Gastrocnemius medialis (tissue), 4 donors: ENCODE data around the gene DPYSL5. TPM values are rescaled to one million over a fixed set of nuclear protein-coding genes. Genes with fewer than 3 reads are reported as not detected.

ENCODE experiments used
- ATAC-seq, 2 donors: fragments of 150-250 bp; one replicate each; pipeline ENCODE4 v1.9.1; 2016
- DNase-seq, 2 donors: peaks; one replicate each; pipeline ENCODE4 v3.0.0-alpha.2; 2019
- H3K27ac ChIP-seq, 4 donors: fragments of 200-600 bp; sonication (generic); 1 replicate in 1 of 4; 2 replicates in 3 of 4; pipeline ENCODE4 v1.5.1; 2016 to 2018; ENCODE audit warnings: mild to moderate bottlenecking in 2 of 4, moderate library complexity in 1 of 4
- H3K27me3 ChIP-seq, 3 donors: fragments of 200-600 bp; sonication (generic) in 2 of 3; 1 replicate in 1 of 3; 2 replicates in 2 of 3; pipeline versions ENCODE4 v1.5.1 to v1.6.0; 2016 to 2019; ENCODE audit warnings: mild to moderate bottlenecking in 1 of 3, moderate library complexity in 1 of 3
- H3K36me3 ChIP-seq, 2 donors: fragments of 200-600 bp; sonication (generic) in 1 of 2; one replicate each; pipeline ENCODE4 v1.5.1; 2017 to 2018
- H3K4me1 ChIP-seq, 2 donors: fragments of 200-600 bp; sonication (generic) in 1 of 2; one replicate each; pipeline ENCODE4 v1.5.1; 2016 to 2017; ENCODE audit warnings: mild to moderate bottlenecking in 2 of 2
- H3K4me3 ChIP-seq, 4 donors: fragments of 200-600 bp; sonication (generic) in 3 of 4; 1 replicate in 1 of 4; 2 replicates in 3 of 4; pipeline ENCODE4 v1.5.1; 2016 to 2019; ENCODE audit warnings: mild to moderate bottlenecking in 2 of 4
- H3K9me3 ChIP-seq, 3 donors: fragments of 200-600 bp; sonication (generic) in 2 of 3; 1 replicate in 1 of 3; 2 replicates in 2 of 3; pipeline ENCODE4 v1.5.1; 2016 to 2019
- POLR2A ChIP-seq, 2 donors: fragments of 450-650 bp; IDR thresholded peaks; one replicate each; pipeline ENCODE4 v1.6.1; 2017; ENCODE audit warnings: antibody characterized with exemption in 2 of 2, mild to moderate bottlenecking in 2 of 2, moderate library complexity in 2 of 2
- in situ Hi-C, 4 donors: fragments of 200-750 bp; cut with MboI; loops; one replicate each; pipeline versions ENCODE4 v1.15.0 to v1.8.0; 2017; ENCODE audit warnings: low sequenced_read_pairs in 4 of 4
- intact Hi-C: fragments of 100-400 bp; cut with DNase I; formaldehyde crosslinking; loops from one replicate; pipeline ENCODE4 v1.15.1; 2023; ENCODE audit warnings: low total_unique reads
- total RNA-seq, 4 donors: library from RNA; depleted of rRNA; stranded (reverse); fragments of >200 nt; gene quantifications; one replicate each; pipeline versions ENCODE4 v1.1.0 to v1.2.3, GENCODE V29; 2016
- TF ChIP-seq, protein P1 (sequence below), 5 experiments: fragments of 450-650 bp in 3 of 5; fragments of 200-600 bp in 2 of 5; sonication (generic) in 2 of 5; IDR thresholded peaks in 4 of 5; conservative IDR thresholded peaks in 1 of 5; 1 replicate in 4 of 5; 2 replicates in 1 of 5; pipeline ENCODE4 v1.5.1; 2016 to 2019; ENCODE audit warnings: antibody characterized with exemption in 5 of 5, mild to moderate bottlenecking in 3 of 5, moderate library complexity in 3 of 5

DPYSL5 gene
- total RNA-seq, 4 donors from 2014 or later = not detected

DNA sequence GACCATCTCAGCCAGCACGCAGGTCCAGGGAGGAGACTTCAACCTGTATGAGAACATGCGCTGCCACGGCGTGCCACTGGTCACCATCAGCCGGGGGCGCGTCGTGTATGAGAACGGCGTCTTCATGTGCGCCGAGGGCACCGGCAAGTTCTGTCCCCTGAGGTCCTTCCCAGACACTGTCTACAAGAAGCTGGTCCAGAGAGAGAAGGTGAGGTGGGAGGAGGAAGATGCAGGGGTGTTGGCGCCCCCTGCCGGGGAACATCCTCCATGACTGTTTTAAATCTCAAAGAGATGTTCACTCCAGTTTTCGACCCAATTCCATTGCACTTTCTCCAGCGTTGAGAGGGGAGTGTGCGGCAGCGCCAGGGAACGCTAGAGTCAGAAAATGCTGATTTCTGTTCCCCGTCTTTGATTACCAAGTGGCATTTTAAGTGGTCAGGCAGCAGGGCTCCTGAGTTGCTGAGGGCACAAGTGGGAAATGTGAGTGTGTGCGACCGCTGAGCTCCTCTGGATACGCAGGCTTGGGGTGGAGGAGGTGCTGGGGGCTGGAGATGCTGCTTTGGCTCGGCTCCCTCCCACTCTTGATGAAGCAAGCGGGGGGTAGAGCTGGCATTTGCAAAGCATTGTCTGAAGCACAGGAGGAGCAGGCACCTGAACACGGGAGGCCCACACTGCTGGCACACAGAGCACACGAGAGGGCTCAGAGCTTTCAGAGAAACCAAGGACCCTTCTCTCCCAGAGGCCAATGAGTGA is 94.8 kb downstream of the DPYSL5 start:
- ATAC-seq (peak; percentile 41 to 68), DNase-seq (peak; percentile 20 to 47)
- intact Hi-C loops (loop anchor here (1.0 kb wide), 1 partner anchor 96 kb away; no protein-coding TSS in a partner anchor), in situ Hi-C loops (loop anchor here in 3 of 4 donors (5.0 to 25.0 kb wide), 2 partner anchors 100 to 105 kb away; partner anchors contain the start of gene DPYSL5 (in 1 of the 3))
- Histone ChIP-seq H3K4me3 (no peak overlapping the region), H3K27ac (no peak overlapping the region), H3K4me1 (peaks cover 6 to 8% of the 10 kb centered on the region in 2 donors), H3K36me3 (no peaks in the 10 kb centered on the region), H3K9me3 (no peaks in the 10 kb centered on the region), H3K27me3 (peaks cover 0 to 4% (median 0%) of the 10 kb centered on the region in 3 donors)
- TF ChIP-seq, protein P1, sequence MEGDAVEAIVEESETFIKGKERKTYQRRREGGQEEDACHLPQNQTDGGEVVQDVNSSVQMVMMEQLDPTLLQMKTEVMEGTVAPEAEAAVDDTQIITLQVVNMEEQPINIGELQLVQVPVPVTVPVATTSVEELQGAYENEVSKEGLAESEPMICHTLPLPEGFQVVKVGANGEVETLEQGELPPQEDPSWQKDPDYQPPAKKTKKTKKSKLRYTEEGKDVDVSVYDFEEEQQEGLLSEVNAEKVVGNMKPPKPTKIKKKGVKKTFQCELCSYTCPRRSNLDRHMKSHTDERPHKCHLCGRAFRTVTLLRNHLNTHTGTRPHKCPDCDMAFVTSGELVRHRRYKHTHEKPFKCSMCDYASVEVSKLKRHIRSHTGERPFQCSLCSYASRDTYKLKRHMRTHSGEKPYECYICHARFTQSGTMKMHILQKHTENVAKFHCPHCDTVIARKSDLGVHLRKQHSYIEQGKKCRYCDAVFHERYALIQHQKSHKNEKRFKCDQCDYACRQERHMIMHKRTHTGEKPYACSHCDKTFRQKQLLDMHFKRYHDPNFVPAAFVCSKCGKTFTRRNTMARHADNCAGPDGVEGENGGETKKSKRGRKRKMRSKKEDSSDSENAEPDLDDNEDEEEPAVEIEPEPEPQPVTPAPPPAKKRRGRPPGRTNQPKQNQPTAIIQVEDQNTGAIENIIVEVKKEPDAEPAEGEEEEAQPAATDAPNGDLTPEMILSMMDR (IDR thresholded peaks at IDR 0.05 in 4 of 5, conservative IDR thresholded peaks at IDR 0.05 in 1 of 5) = peak; percentile 47 to 86 (median 78)
- TF ChIP-seq POLR2A (IDR thresholded peaks at IDR 0.05) = no peak

DNA sequence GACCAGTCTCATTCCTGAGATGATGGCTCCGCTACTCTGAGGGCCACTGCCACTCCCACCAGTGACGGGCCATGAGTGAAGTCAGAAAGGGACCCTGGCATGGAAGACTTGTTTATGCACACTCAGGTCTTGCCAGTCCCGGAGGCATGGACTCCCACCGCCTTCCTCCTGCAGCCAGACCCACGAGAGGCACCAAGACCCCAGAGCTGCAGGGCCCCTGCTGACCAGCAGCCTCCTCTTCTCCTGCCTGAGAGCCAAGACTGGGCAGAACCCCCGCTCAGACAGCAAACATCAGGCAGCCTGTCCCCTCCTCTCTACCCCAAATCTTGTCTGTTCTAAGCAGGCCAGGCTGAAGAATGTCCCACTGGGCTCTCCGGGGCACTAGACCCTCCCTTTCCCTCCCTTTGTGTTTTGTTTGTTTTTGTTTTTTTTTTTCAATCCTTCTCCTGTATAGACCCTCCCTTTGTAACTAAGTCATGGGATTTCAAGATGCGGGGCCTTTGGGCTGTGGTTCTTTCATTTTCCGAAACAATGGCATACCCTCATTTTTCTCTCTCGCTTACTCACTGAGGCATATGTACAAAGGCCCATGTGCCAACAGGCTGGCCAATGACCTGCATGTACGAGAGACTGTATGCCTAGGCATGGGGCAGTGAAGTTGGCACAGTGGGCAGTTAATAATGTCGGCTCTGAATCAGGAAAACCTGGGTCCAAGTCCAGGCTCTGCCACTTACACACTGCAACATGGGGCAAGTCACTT is 98.2 kb downstream of the DPYSL5 start:
- H3K4me1 ChIP-seq = peaks cover 6 to 8% of the 10 kb centered on the region in 2 donors
- TF ChIP-seq, protein P1 (IDR thresholded peaks at IDR 0.05 in 4 of 5, conservative IDR thresholded peaks at IDR 0.05 in 1 of 5) = no peak
- TF ChIP-seq POLR2A (IDR thresholded peaks at IDR 0.05) = no peak
- H3K4me3 ChIP-seq = no peak overlapping the region
- no peaks in the 10 kb centered on the region for H3K36me3 ChIP-seq
- intact Hi-C loops = no loop called here
- H3K9me3 ChIP-seq = no peaks in the 10 kb centered on the region
- ATAC-seq (no peak), DNase-seq (no peak)
- in situ Hi-C loops = loop anchor here in 1 of 4 donors (25.0 kb wide), 1 partner anchor 109 kb away; the partner anchor contains the start of gene DPYSL5
- peaks cover 0 to 4% (median 0%) of the 10 kb centered on the region in 3 donors for H3K27me3 ChIP-seq
- H3K27ac ChIP-seq = no peak overlapping the region

DNA sequence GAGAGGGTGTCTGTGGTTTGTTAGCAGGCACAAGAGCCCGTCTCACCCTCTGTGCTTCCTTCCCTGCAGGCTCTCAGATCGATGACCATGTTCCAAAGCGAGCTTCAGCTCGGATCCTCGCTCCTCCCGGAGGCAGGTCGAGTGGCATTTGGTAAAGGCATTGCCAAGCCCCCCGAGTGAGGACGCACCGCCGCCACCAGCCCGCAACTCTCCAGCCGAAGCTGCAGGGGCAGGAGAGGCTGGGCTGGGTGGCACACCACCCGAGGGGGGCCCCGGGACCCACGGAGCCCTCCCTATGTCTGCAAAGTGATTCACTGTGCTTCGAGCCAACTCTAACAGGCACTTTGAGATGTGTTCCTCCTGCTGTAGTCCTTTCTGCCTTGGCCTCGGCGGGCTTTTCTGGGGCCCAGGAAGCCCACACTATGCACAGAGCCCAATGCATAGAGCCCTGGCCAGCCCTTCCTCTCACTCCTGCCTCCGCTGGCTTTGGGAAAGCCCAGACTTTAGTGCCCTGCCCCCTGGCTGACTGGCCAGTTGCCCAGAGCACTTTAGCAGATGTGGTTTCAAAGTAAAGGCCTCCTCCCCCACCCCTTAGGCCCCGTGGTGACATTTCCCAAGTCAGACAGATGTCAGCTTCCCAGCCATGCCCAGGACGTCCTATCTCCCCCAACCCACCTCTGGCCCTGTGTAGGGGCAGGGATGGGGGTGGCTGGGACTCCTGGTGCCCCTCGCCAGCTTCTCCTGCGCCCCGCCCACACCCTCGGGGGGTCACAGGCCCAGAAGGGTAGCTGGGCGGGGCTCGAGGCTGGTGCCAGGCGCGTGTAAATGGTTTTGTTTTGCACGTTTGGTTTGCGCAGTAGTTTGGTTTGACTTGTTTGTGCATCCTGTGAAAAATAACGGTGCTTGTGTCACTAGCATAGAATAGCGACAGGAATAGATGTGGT is 99.2 kb downstream of the DPYSL5 start:
- TF ChIP-seq POLR2A (IDR thresholded peaks at IDR 0.05) = no peak
- TF ChIP-seq, protein P1 (IDR thresholded peaks at IDR 0.05 in 4 of 5, conservative IDR thresholded peaks at IDR 0.05 in 1 of 5) = no peak
- Histone ChIP-seq H3K4me1 (peaks cover 6 to 8% of the 10 kb centered on the region in 2 donors), H3K9me3 (no peaks in the 10 kb centered on the region), H3K36me3 (no peaks in the 10 kb centered on the region), H3K27ac (no peak overlapping the region), H3K27me3 (peaks cover 0 to 4% (median 0%) of the 10 kb centered on the region in 3 donors), H3K4me3 (peak overlapping the region in 1 of 4 donors; percentile 30)
- intact Hi-C loops = no loop called here
- ATAC-seq (no peak), DNase-seq (peak in 1 of 2 donors; percentile 38)
- in situ Hi-C loops = loop anchor here in 1 of 4 donors (25.0 kb wide), 1 partner anchor 110 kb away; the partner anchor contains the start of gene DPYSL5

DNA sequence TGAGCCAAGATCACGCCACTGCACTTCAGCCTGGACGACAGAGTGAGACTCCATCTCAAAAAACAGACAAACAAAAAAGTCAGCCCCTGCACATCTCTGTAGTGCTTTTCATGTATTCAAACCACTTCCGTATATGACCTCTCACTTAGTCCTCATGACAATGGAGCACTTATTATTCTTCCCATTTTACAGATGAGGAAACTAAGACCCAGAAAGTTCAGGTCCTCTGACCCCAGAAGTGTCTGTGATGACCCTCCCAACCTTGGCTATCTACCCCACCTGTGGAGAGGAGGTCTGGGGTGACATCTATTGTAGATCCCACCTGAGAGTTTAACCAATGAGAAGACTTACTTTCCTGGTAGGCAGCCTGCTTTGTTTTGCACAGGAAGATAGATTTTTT is 100.9 kb downstream of the DPYSL5 start:
- Histone ChIP-seq H3K27me3 (peaks cover 0 to under 1% (median 0%) of the 10 kb centered on the region in 3 donors), H3K9me3 (no peaks in the 10 kb centered on the region), H3K4me3 (no peak overlapping the region), H3K36me3 (no peaks in the 10 kb centered on the region), H3K4me1 (peaks cover 6 to 8% of the 10 kb centered on the region in 2 donors), H3K27ac (no peak overlapping the region)
- in situ Hi-C loops = loop anchor here in 1 of 4 donors (25.0 kb wide), 1 partner anchor 111 kb away; the partner anchor contains the start of gene DPYSL5
- intact Hi-C loops = no loop called here
- ATAC-seq (no peak), DNase-seq (no peak)
- TF ChIP-seq, protein P1 (IDR thresholded peaks at IDR 0.05 in 4 of 5, conservative IDR thresholded peaks at IDR 0.05 in 1 of 5) = no peak
- TF ChIP-seq POLR2A (IDR thresholded peaks at IDR 0.05) = no peak
